DOHH2 (cell line): ENCODE results near the gene FAHD2B.

Experiments used
- CTCF ChIP-seq: fragments of 200-600 bp; sonication (generic); IDR thresholded peaks from one replicate; pipeline ENCODE4 v1.5.1; 2014; ENCODE audit warnings: antibody characterized with exemption, mild to moderate bottlenecking, low read depth, low read length; ENCODE audit not compliant: poor library complexity, severe bottlenecking
- EZH2phosphoT487 ChIP-seq: fragments of 200-600 bp; sonication (generic); IDR thresholded peaks from 2 replicates; pipeline ENCODE4 v1.6.1; 2017; ENCODE audit warnings: borderline replicate concordance, mild to moderate bottlenecking, antibody characterized with exemption, low read length, moderate library complexity, mixed read lengths

- TF ChIP-seq CTCF = no peak
- no peak for TF ChIP-seq EZH2phosphoT487
Observed at GRCh38 chr2:97067279-97068004, 27.2 kb downstream of the FAHD2B start.
